ENCODE results near the gene PSENEN. TPM values are rescaled to one million over a fixed set of nuclear protein-coding genes. Genes with fewer than 3 reads are reported as not detected.

PSENEN gene
- total RNA-seq, 1 donor from 2014 or later: 63.7 TPM

DNA sequence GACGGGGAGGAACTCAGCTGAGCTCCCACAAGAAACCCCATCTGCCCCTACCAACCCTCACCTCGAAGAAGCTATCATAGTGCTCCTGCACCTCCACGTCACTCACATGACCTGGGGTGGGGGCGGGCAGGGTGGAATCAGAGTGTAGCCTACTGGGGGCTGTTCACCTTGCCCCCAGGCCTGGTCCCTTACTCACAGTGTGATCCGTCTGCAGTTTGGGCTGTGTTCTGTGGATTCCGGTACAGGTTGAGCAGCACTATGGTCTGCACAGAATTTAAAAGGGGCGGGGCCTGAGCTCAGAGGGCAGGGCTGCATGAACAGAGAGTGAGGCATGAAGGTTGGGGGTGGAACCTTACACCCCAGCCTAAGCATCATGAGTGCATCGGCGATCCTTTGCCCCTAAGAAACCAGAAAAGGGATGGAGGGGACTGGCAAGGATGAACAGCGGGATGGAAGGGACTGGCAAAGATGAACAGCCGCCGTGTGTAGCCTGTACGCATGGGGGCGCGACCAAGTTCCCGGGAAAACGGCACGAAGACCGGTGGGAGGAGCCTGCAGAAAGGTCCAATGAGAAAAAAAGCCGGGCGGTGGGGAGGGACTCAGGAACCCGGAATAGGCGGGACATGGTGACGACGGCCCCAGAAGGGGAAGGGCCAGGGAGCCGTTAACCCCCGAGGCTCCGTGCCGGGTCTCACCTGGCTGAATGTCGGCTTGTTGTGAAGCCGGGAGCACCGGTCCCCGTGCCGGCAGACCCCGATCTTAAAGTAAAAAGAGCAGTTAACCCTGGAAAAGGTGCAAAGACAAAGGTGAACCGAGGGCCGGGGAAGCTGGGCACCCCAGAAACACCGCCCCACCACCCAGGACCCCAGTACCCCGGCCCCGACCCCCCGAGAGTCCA is 772 bp upstream of the PSENEN start:
- DNase-seq (ENCODE audit: low read depth): peak; percentile 70
- TF ChIP-seq, protein P1, sequence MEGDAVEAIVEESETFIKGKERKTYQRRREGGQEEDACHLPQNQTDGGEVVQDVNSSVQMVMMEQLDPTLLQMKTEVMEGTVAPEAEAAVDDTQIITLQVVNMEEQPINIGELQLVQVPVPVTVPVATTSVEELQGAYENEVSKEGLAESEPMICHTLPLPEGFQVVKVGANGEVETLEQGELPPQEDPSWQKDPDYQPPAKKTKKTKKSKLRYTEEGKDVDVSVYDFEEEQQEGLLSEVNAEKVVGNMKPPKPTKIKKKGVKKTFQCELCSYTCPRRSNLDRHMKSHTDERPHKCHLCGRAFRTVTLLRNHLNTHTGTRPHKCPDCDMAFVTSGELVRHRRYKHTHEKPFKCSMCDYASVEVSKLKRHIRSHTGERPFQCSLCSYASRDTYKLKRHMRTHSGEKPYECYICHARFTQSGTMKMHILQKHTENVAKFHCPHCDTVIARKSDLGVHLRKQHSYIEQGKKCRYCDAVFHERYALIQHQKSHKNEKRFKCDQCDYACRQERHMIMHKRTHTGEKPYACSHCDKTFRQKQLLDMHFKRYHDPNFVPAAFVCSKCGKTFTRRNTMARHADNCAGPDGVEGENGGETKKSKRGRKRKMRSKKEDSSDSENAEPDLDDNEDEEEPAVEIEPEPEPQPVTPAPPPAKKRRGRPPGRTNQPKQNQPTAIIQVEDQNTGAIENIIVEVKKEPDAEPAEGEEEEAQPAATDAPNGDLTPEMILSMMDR (conservative IDR thresholded peaks at IDR 0.05; ENCODE audit: low read depth, low read length): peak; percentile 51
- peak overlapping the region; percentile 91 for H3K4me3 ChIP-seq (ENCODE audit: low read depth, low read length)

DNA sequence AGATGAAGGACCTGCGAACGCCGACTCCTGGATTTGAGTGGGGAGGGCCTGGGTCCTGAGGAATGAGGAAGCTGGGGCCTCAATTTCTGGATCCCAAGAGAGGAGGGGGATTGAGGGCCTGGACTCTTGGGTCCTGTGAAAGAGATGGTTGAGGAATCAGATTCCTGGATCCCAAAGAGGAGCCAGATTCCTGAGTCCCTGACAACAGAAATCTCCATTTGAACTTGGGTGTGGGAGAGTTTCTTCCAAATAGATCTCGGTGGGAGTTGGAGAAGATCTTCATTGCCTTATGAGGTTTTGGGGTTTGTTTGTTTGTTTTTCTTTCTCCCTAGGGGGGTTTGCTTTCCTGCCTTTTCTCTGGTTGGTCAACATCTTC is 624 bp downstream of the PSENEN start:
- peak overlapping the region; percentile 91 for H3K4me3 ChIP-seq (ENCODE audit: low read depth, low read length)
- TF ChIP-seq, protein P1 (conservative IDR thresholded peaks at IDR 0.05; ENCODE audit: low read depth, low read length): no peak
- no peak for DNase-seq (ENCODE audit: low read depth)

DNA sequence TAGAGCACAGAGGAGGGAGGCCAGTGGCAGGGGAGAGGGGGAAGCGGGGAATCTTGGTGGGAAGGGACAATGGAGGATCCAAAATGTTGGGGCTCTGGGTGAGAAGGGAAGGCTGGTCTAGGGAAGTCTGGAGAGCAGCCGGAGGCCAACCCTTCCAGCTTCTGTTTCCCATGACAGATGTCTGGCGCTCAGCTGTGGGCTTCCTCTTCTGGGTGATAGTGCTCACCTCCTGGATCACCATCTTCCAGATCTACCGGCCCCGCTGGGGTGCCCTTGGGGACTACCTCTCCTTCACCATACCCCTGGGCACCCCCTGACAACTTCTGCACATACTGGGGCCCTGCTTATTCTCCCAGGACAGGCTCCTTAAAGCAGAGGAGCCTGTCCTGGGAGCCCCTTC is 1.1 kb downstream of the PSENEN start:
- peak overlapping the region; percentile 91 for H3K4me3 ChIP-seq (ENCODE audit: low read depth, low read length)
- no peak for DNase-seq (ENCODE audit: low read depth)
- TF ChIP-seq, protein P1 (conservative IDR thresholded peaks at IDR 0.05; ENCODE audit: low read depth, low read length): no peak

DNA sequence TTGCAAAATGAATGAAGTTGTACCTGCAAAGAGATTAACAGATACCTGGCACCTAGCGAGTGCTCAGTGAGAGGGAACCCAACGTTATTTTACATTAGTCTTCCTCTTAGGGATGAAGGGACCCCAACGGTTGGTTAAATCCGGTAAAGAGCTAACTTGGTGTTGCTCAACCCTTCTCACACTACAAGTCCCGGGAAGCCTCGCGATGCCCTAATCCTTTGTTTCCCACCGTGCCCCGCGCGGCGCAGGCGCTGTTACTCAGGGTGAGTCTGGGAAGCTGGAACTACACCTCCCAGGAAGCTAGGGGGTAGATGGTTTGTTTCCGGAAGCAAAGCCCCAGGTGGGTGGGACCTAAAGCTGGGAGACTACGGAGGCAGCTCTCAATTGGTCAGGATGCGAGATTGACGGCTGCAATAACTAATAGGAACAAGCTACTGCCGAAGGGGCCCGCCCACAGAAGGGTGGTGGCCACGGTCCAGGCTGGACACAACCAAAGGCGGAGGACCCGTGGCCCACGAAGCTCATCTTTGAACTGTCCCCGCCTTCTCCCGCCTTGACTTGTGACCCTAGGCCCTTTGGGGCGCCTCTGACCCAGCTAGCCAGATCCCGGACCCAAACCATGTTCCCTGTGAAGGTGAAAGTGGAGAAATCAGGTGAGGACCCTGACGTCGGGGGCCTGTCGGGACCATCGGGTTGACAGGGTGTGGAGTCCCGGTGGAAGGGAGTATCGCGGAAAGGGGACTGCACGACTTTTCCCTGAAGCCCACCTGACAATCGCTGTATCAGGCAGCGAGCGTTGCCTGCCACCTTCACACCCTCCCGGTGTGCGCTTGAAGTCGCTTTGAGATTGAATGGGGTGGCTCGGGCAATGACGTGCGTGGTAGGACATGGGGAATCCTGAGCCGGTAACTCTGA is 2.9 kb downstream of the PSENEN start, which contains the start of gene LIN37:
TSS of gene LIN37 (plus strand) at position 471 of the 915 bp plus-strand sequence. CDS start at position 620, 149 bp downstream.
- H3K4me3 ChIP-seq (ENCODE audit: low read depth, low read length): peak within 1 kb of the TSS; percentile 84
- TF ChIP-seq, protein P1 (conservative IDR thresholded peaks at IDR 0.05; ENCODE audit: low read depth, low read length): no peak
- peak; percentile 97 for DNase-seq (ENCODE audit: low read depth)

DNA sequence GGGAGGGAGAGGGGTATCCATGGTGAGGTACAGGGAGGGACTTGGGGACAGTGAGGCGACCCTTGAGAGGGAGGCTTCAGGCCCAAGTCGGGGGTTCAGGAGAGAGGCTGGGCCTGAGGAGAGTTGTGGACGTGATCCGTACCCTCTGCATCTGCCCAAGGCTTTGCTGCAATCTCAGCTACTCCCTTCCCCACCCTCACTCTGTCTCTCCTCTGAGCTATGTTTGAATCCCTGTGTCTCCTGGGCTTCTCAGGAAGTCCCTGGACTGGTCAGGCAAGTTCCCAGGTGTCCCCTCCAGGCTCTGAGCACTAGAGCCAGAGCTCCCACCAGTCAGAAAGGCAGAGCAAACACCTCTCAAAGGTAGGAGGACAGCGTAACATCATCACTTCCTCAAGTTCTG is 4.7 kb downstream of the PSENEN start:
- DNase-seq (ENCODE audit: low read depth): no peak
- TF ChIP-seq, protein P1 (conservative IDR thresholded peaks at IDR 0.05; ENCODE audit: low read depth, low read length): no peak

DNA sequence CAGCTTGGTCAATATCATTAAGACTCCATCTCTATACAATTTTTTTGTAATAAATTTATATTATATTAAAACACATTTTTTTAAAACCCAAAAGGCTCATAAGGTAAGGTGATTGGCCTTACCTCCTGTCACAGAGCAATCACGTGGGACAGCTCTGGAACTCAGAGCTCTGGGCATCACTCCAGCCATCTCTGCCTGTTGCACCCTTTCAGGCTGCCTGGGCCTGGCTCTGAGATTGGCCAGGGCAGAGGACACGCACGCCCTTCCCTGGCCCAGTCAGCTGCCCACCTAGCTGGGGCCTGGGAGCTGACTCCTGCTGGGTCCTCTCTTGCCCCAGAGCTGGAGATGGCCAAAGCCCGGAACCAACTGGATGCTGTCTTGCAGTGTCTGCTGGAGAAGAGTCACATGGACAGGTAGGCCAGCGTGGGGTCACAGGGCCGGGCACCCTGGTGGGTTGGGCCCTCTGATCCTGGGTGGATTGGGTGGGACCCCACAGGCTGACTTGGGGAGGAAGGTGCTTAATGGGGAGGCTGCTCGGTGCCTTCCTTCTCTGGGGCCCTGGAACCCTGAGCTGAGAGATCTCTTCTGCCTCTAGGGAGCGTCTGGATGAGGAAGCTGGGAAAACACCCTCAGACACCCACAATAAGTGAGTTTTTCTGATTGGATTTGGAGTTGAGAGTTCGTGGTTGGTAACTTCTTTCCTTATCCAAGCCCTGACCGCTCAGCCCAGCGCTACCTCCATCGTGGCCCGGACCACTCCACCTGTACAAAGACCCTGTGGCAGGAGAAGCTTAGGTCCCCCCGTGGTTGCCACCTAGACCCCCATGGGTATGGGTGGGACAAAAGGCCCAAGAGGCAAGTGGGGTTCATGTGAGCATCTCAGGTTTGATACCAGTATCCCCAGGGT is 6.6 kb downstream of the PSENEN start:
- H3K4me3 ChIP-seq (ENCODE audit: low read depth, low read length): no peak overlapping the region
- TF ChIP-seq, protein P1 (conservative IDR thresholded peaks at IDR 0.05; ENCODE audit: low read depth, low read length): no peak
- no peak for DNase-seq (ENCODE audit: low read depth)

More for the DNA sequence above, 4.7 kb downstream of the PSENEN start:
- no peak overlapping the region for H3K4me3 ChIP-seq (ENCODE audit: low read depth, low read length)

Measured in epithelial cell of proximal tubule (primary cell).